MM.1S (cell line): Measurements from ENCODE around the gene GRAMD2A.

ENCODE experiments used
- DNase-seq: peaks from one replicate; pipeline ENCODE4 v3.0.0-alpha.2; 2015
- H2AFZ ChIP-seq: fragments of 300-600 bp; sonication (generic); 2 replicates; pipeline ENCODE4 v1.6.0; 2016; ENCODE audit warnings: antibody characterized with exemption, low read length
- H3F3A ChIP-seq: fragments of 300-600 bp; sonication (generic); 2 replicates; pipeline ENCODE4 v1.6.1; 2016; ENCODE audit warnings: mild to moderate bottlenecking, antibody characterized with exemption, low read length, moderate library complexity, mixed read lengths; ENCODE audit not compliant: insufficient read depth
- H3K27ac ChIP-seq: fragments of 300-600 bp; sonication (generic); 2 replicates; pipeline ENCODE4 v1.5.1; 2016; ENCODE audit warnings: mild to moderate bottlenecking, low read length
- H3K27me3 ChIP-seq: fragments of 300-600 bp; sonication (generic); replicated peaks from 2 replicates; pipeline ENCODE4 v1.6.0; 2016; ENCODE audit warnings: low read length; ENCODE audit not compliant: insufficient read depth
- H3K36me3 ChIP-seq: fragments of 300-600 bp; sonication (generic); replicated peaks from 2 replicates; pipeline ENCODE4 v1.6.1; 2016; ENCODE audit warnings: mild to moderate bottlenecking, low read length, mixed read lengths; ENCODE audit not compliant: insufficient read depth
- H3K4me1 ChIP-seq: fragments of 300-600 bp; sonication (generic); 2 replicates; pipeline ENCODE4 v1.6.1; 2016; ENCODE audit warnings: low read length, mixed read lengths
- H3K4me2 ChIP-seq: fragments of 300-600 bp; sonication (generic); 2 replicates; pipeline ENCODE4 v1.6.0; 2016; ENCODE audit warnings: low read depth, low read length
- H3K4me3 ChIP-seq: fragments of 300-600 bp; sonication (generic); 2 replicates; pipeline ENCODE4 v1.5.1; 2016; ENCODE audit warnings: low read length, mixed read lengths
- H3K79me2 ChIP-seq: fragments of 300-600 bp; sonication (generic); 2 replicates; pipeline ENCODE4 v1.6.1; 2016; ENCODE audit warnings: mixed run types, low read length, mixed read lengths
- H3K9ac ChIP-seq: fragments of 300-600 bp; sonication (generic); 2 replicates; pipeline ENCODE4 v1.6.1; 2016; ENCODE audit warnings: low read length, mixed read lengths
- H3K9me2 ChIP-seq: fragments of 300-600 bp; sonication (generic); replicated peaks from 2 replicates; pipeline ENCODE4 v1.6.1; 2016; ENCODE audit warnings: mild to moderate bottlenecking, low read length, mixed read lengths; ENCODE audit not compliant: insufficient read depth
- H3K9me3 ChIP-seq: fragments of 300-600 bp; sonication (generic); replicated peaks from 2 replicates; pipeline ENCODE4 v1.6.1; 2016; ENCODE audit warnings: mild to moderate bottlenecking, low read length, mixed read lengths; ENCODE audit not compliant: insufficient read depth
- H4K20me1 ChIP-seq: fragments of 300-600 bp; sonication (generic); 2 replicates; pipeline ENCODE4 v1.6.1; 2016; ENCODE audit warnings: mild to moderate bottlenecking, low read length, moderate library complexity, mixed read lengths; ENCODE audit not compliant: insufficient read depth
- EZH2 ChIP-seq: fragments of 300-600 bp; sonication (generic); optimal IDR thresholded peaks from 2 replicates; pipeline ENCODE3; 2017; ENCODE audit warnings: low read depth, mild to moderate bottlenecking, antibody characterized with exemption, low read length, mixed read lengths
- EZH2phosphoT487 ChIP-seq: fragments of 300-600 bp; sonication (generic); IDR thresholded peaks from 2 replicates; pipeline ENCODE4 v1.6.1; 2018; ENCODE audit warnings: antibody characterized with exemption, low read length
- TF ChIP-seq, protein P1 (sequence below): fragments of 300-600 bp; sonication (generic); IDR thresholded peaks from 2 replicates; pipeline ENCODE4 v1.5.1; 2016; ENCODE audit warnings: antibody characterized with exemption, low read length, mixed read lengths

Gene GRAMD2A

DNA sequence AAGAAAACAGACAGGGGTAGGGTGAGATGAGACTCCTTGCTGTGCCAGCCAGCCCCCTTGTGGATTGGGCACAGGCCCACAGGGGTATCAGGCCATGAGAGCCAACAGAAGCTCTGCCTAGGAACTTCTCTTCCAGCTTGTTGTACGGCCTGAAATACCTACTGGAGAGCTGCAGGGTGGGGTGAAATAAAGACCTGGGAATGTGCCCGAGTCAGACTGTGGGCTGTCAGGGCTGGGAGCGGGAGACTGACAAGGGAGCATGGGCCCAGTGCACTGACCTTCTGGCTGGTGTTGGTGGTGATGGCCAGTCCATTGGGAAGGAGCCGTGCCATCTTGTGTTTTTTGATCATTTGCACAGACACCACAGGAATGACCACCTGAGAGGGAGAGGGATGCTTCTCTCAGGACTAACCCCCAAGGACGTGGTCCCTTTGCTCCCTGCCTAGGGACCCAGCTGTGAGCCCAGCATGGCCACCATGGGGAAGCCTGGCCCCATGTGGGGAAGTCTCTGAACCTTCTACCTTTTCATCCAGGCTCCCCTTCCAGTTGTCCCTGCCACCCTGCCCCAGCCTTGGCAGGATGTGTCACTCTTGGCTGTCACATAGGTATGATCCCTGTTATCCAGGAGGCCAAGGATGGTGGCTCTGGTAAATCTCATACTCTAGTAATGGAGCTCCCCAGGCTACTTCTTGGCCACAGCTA is 30.7 kb downstream of the GRAMD2A start:
- Histone ChIP-seq H3K4me2 (no peak overlapping the region), H3K27ac (no peak overlapping the region), H3K36me3 (no peaks in the 10 kb centered on the region), H4K20me1 (no peaks in the 10 kb centered on the region), H3F3A (no peaks in the 10 kb centered on the region), H3K9me2 (no peaks in the 10 kb centered on the region), H3K9ac (no peak overlapping the region), H3K79me2 (no peaks in the 10 kb centered on the region), H3K9me3 (no peaks in the 10 kb centered on the region), H3K4me3 (no peak overlapping the region), H3K4me1 (no peaks in the 10 kb centered on the region), H3K27me3 (no peaks in the 10 kb centered on the region), H2AFZ (no peak overlapping the region)
- DNase-seq = no peak
- TF ChIP-seq, protein P1, sequence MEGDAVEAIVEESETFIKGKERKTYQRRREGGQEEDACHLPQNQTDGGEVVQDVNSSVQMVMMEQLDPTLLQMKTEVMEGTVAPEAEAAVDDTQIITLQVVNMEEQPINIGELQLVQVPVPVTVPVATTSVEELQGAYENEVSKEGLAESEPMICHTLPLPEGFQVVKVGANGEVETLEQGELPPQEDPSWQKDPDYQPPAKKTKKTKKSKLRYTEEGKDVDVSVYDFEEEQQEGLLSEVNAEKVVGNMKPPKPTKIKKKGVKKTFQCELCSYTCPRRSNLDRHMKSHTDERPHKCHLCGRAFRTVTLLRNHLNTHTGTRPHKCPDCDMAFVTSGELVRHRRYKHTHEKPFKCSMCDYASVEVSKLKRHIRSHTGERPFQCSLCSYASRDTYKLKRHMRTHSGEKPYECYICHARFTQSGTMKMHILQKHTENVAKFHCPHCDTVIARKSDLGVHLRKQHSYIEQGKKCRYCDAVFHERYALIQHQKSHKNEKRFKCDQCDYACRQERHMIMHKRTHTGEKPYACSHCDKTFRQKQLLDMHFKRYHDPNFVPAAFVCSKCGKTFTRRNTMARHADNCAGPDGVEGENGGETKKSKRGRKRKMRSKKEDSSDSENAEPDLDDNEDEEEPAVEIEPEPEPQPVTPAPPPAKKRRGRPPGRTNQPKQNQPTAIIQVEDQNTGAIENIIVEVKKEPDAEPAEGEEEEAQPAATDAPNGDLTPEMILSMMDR = no peak
- no peak for TF ChIP-seq EZH2

DNA sequence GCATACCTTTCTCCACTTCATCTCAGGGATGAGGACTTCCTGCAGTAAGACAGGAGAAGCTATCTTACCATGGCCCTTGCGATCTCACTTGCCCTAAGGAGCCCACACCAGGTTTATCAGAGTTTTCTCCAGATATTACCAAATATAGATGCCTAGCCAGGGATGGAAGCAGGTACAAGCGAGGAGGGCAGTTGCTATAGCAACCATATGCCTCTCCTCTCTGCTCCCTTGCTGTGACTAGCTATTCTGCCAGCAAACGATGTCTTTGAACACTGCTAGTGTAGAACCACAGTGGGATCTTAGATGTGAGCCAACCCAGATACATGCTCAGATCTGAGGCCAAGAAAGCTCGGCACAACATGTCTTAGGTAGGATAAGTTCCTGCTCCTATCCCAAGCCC is 33.9 kb downstream of the GRAMD2A start:
- H3K9me2 ChIP-seq = no peaks in the 10 kb centered on the region
- no peak overlapping the region for H3K4me3 ChIP-seq
- no peak overlapping the region for H3K9ac ChIP-seq
- DNase-seq = no peak
- no peaks in the 10 kb centered on the region for H3K9me3 ChIP-seq
- H2AFZ ChIP-seq = no peak overlapping the region; the same call in 1 of the 2 replicates
- no peaks in the 10 kb centered on the region for H3K4me1 ChIP-seq
- H3K36me3 ChIP-seq = no peaks in the 10 kb centered on the region
- TF ChIP-seq, protein P1 = no peak
- TF ChIP-seq EZH2 = no peak
- H4K20me1 ChIP-seq = no peaks in the 10 kb centered on the region
- H3K79me2 ChIP-seq = no peaks in the 10 kb centered on the region
- H3K27ac ChIP-seq = no peak overlapping the region
- no peaks in the 10 kb centered on the region for H3K27me3 ChIP-seq
- H3F3A ChIP-seq = no peaks in the 10 kb centered on the region
- no peak overlapping the region for H3K4me2 ChIP-seq

DNA sequence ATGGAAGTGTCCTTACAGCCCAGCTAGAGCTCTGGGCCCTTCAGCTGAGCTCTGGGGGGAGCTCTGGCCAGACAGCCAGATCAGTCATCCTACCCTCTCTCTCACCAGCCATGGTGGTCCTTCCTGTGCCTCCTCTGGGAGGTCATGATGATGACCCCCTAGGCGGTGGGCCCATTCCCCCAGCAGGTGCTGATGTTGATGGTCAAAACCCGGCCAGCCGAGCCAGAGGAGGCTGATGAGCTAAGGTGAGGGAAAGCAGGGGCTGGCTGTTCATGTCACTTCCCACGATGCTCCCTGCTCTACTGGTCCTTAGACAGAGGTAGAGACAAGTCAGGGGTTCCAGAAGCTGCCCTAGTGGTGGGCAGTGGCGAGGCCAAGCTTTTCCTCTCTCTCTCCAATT is 35.0 kb downstream of the GRAMD2A start:
- no peak for DNase-seq
- Histone ChIP-seq H2AFZ (no peak overlapping the region), H3K9me3 (no peaks in the 10 kb centered on the region), H3K79me2 (no peaks in the 10 kb centered on the region), H3K27ac (no peak overlapping the region), H3K9me2 (no peaks in the 10 kb centered on the region), H3K27me3 (no peaks in the 10 kb centered on the region), H3K36me3 (no peaks in the 10 kb centered on the region), H3K4me2 (no peak overlapping the region), H3K4me1 (no peaks in the 10 kb centered on the region), H3K4me3 (no peak overlapping the region), H3K9ac (no peak overlapping the region), H3F3A (no peaks in the 10 kb centered on the region), H4K20me1 (no peaks in the 10 kb centered on the region)
- TF ChIP-seq EZH2phosphoT487 (no peak), EZH2 (no peak)
- TF ChIP-seq, protein P1 = no peak
